Neural cell (in vitro differentiated cells): Measurements from ENCODE around the gene RAB6A. TPM values are rescaled to one million over a fixed set of nuclear protein-coding genes. Genes with fewer than 3 reads are reported as not detected.

ENCODE experiments used
- H2AFZ ChIP-seq: fragments of 200-600, 300-800 bp; sonication (generic), shearing (Covaris generic); 2 replicates; pipeline ENCODE4 v1.6.0; 2014; ENCODE audit warnings: low read depth, mild to moderate bottlenecking, antibody characterized with exemption, low read length, moderate library complexity
- H3F3A ChIP-seq: fragments of 200-600 bp; shearing (Covaris generic); 2 replicates; pipeline ENCODE4 v1.6.1; 2016; ENCODE audit warnings: mild to moderate bottlenecking, moderate library complexity, mixed read lengths, antibody characterized with exemption, low read length; ENCODE audit not compliant: insufficient read depth, poor library complexity, severe bottlenecking
- H3K27ac ChIP-seq: fragments of 200-600, 300-800 bp; sonication (generic), shearing (Covaris generic); 2 replicates; pipeline ENCODE4 v1.5.1; 2014; ENCODE audit warnings: mild to moderate bottlenecking, low read length, moderate library complexity
- H3K27me3 ChIP-seq: fragments of 300-800, 200-600 bp; sonication (generic), shearing (Covaris generic); 2 replicates; pipeline ENCODE4 v1.6.0; 2014; ENCODE audit warnings: mild to moderate bottlenecking, low read depth, low read length, moderate library complexity; ENCODE audit not compliant: insufficient read depth
- H3K36me3 ChIP-seq: fragments of 300-800, 200-600 bp; sonication (generic), shearing (Covaris generic); 2 replicates; pipeline ENCODE4 v1.5.1; 2014; ENCODE audit warnings: mild to moderate bottlenecking, antibody characterized with exemption, low read length, moderate library complexity; ENCODE audit not compliant: insufficient read depth
- H3K4me2 ChIP-seq: fragments of 300-800, 200-600 bp; sonication (generic), shearing (Covaris generic); 2 replicates; pipeline ENCODE4 v1.6.0; 2014; ENCODE audit warnings: mild to moderate bottlenecking, low read length
- H3K4me3 ChIP-seq: fragments of 300-800, 200-600 bp; sonication (generic), shearing (Covaris generic); 2 replicates; pipeline ENCODE4 v1.5.1; 2014; ENCODE audit warnings: mild to moderate bottlenecking, low read length, moderate library complexity
- H3K79me2 ChIP-seq: fragments of 200-600 bp; shearing (Covaris generic); replicated peaks from 2 replicates; pipeline ENCODE4 v1.6.0; 2014; ENCODE audit warnings: mild to moderate bottlenecking, low read length, moderate library complexity; ENCODE audit not compliant: insufficient read depth
- H3K9ac ChIP-seq: fragments of 300-800, 200-600 bp; sonication (generic), shearing (Covaris generic); 2 replicates; pipeline ENCODE4 v1.6.1; 2016; ENCODE audit warnings: mild to moderate bottlenecking, low read length, mixed read lengths
- H3K9me2 ChIP-seq: fragments of 200-600 bp; shearing (Covaris generic); 2 replicates; pipeline ENCODE4 v1.6.1; 2016; ENCODE audit warnings: mild to moderate bottlenecking, low read length, mixed read lengths; ENCODE audit not compliant: insufficient read depth
- H3K9me3 ChIP-seq: fragments of 200-600, 300-800 bp; sonication (generic), shearing (Covaris generic); 2 replicates; pipeline ENCODE4 v1.6.1; 2016; ENCODE audit warnings: mild to moderate bottlenecking, mixed run types, low read length, moderate library complexity, mixed read lengths
- H4K20me1 ChIP-seq: fragments of 200-600 bp; shearing (Covaris generic); 2 replicates; pipeline ENCODE4 v1.6.1; 2016; ENCODE audit warnings: mild to moderate bottlenecking, mixed run types; ENCODE audit not compliant: insufficient read depth
- CTCF ChIP-seq: fragments of 450-650 bp; IDR thresholded peaks from 2 replicates; pipeline ENCODE4 v1.5.1; 2014; ENCODE audit warnings: antibody characterized with exemption, mild to moderate bottlenecking, moderate library complexity; ENCODE audit not compliant: poor library complexity, severe bottlenecking
- EP300 ChIP-seq: fragments of 450-650 bp; conservative IDR thresholded peaks from 2 replicates; pipeline ENCODE4 v1.6.1; 2014; ENCODE audit warnings: antibody characterized with exemption, mild to moderate bottlenecking, moderate library complexity; ENCODE audit not compliant: poor library complexity, severe bottlenecking
- EZH2 ChIP-seq: fragments of 200-600, 300-800 bp; shearing (Covaris generic), sonication (generic); IDR thresholded peaks from 2 replicates; pipeline ENCODE4 v1.6.1; 2014; ENCODE audit warnings: antibody characterized with exemption, low read length, borderline replicate concordance, mild to moderate bottlenecking; ENCODE audit not compliant: insufficient read depth, poor library complexity, severe bottlenecking
- MXI1 ChIP-seq: fragments of 450-650 bp; conservative IDR thresholded peaks from 2 replicates; pipeline ENCODE4 v1.6.1; 2014; ENCODE audit warnings: antibody characterized with exemption, mild to moderate bottlenecking; ENCODE audit not compliant: poor library complexity, severe bottlenecking
- POLR2AphosphoS5 ChIP-seq: IDR thresholded peaks from 2 replicates; pipeline ENCODE4 v1.6.1; 2012
- RAD21 ChIP-seq: fragments of 450-650 bp; conservative IDR thresholded peaks from 2 replicates; pipeline ENCODE4 v1.6.1; 2014; ENCODE audit warnings: antibody characterized with exemption, mild to moderate bottlenecking, moderate library complexity
- SMC3 ChIP-seq: fragments of 450-650 bp; conservative IDR thresholded peaks from 2 replicates; pipeline ENCODE4 v1.6.1; 2014; ENCODE audit warnings: antibody characterized with exemption, mild to moderate bottlenecking, moderate library complexity; ENCODE audit not compliant: poor library complexity
- TAF1 ChIP-seq: IDR thresholded peaks from 2 replicates; pipeline ENCODE4 v1.6.1; 2012; ENCODE audit warnings: low read depth
- polyA plus RNA-seq: library from polyadenylated mRNA; depleted of rRNA; stranded (reverse); fragments of >200 nt; gene quantifications from 2 replicates; pipeline ENCODE4 v1.2.3, GENCODE V29; 2014
- TF ChIP-seq, protein P1 (sequence below): IDR thresholded peaks from 2 replicates; pipeline ENCODE4 v1.6.1; 2012; ENCODE audit warnings: borderline replicate concordance

The RAB6A gene
- polyA plus RNA-seq, 1 donor from 2014 or later: 155 TPM

- Histone ChIP-seq H2AFZ (no peak overlapping the region), H3K4me2 (no peak overlapping the region), H3K79me2 (no peaks in the 10 kb centered on the region)
Observed at GRCh38 chr11:73783483-73784020, 22.7 kb upstream of the RAB6A start.

GRCh38 chr11:73781303-73781702 lies 20.4 kb upstream of the RAB6A start:
- no peaks in the 10 kb centered on the region for H4K20me1 ChIP-seq
- H3K27me3 ChIP-seq: no peaks in the 10 kb centered on the region
- TF ChIP-seq, protein P1, sequence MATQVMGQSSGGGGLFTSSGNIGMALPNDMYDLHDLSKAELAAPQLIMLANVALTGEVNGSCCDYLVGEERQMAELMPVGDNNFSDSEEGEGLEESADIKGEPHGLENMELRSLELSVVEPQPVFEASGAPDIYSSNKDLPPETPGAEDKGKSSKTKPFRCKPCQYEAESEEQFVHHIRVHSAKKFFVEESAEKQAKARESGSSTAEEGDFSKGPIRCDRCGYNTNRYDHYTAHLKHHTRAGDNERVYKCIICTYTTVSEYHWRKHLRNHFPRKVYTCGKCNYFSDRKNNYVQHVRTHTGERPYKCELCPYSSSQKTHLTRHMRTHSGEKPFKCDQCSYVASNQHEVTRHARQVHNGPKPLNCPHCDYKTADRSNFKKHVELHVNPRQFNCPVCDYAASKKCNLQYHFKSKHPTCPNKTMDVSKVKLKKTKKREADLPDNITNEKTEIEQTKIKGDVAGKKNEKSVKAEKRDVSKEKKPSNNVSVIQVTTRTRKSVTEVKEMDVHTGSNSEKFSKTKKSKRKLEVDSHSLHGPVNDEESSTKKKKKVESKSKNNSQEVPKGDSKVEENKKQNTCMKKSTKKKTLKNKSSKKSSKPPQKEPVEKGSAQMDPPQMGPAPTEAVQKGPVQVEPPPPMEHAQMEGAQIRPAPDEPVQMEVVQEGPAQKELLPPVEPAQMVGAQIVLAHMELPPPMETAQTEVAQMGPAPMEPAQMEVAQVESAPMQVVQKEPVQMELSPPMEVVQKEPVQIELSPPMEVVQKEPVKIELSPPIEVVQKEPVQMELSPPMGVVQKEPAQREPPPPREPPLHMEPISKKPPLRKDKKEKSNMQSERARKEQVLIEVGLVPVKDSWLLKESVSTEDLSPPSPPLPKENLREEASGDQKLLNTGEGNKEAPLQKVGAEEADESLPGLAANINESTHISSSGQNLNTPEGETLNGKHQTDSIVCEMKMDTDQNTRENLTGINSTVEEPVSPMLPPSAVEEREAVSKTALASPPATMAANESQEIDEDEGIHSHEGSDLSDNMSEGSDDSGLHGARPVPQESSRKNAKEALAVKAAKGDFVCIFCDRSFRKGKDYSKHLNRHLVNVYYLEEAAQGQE: no peak
- TF ChIP-seq EZH2 (no peak), MXI1 (no peak), CTCF (no peak), POLR2AphosphoS5 (no peak), SMC3 (no peak), EP300 (no peak), RAD21 (no peak), TAF1 (no peak)
- no peaks in the 10 kb centered on the region for H3K36me3 ChIP-seq
- no peak overlapping the region for H3K9ac ChIP-seq
- H2AFZ ChIP-seq: no peak overlapping the region
- H3K27ac ChIP-seq: no peak overlapping the region
- peaks cover 4% of the 10 kb centered on the region for H3F3A ChIP-seq
- no peak overlapping the region for H3K4me2 ChIP-seq
- no peaks in the 10 kb centered on the region for H3K9me2 ChIP-seq
- H3K9me3 ChIP-seq: no peaks in the 10 kb centered on the region
- H3K79me2 ChIP-seq: no peaks in the 10 kb centered on the region
- H3K4me3 ChIP-seq: no peak overlapping the region

More at GRCh38 chr11:73783483-73784020, 22.7 kb upstream of the RAB6A start:
- TF ChIP-seq EP300 (no peak), MXI1 (no peak), RAD21 (no peak)
- Histone ChIP-seq H3K9me2 (no peaks in the 10 kb centered on the region), H3K9ac (no peak overlapping the region), H3K36me3 (no peaks in the 10 kb centered on the region), H3K27me3 (no peaks in the 10 kb centered on the region), H3F3A (peaks cover 4% of the 10 kb centered on the region), H3K9me3 (no peaks in the 10 kb centered on the region), H4K20me1 (no peaks in the 10 kb centered on the region), H3K27ac (no peak overlapping the region), H3K4me3 (no peak overlapping the region)
